K562 (cell line): ENCODE results near the gene FAM169A. TPM values are rescaled to one million over a fixed set of nuclear protein-coding genes. Genes with fewer than 3 reads are reported as not detected.

Experiments
- ATAC-seq: fragments of 200-7000 bp; cut with Tn5 transposase; 3 replicates; pipeline ENCODE4 v1.9.1; 2020; ENCODE audit warnings: moderate library complexity
- BruUV-seq: library from RNA; stranded (reverse); fragments of 400-500 nt; replicated peaks from 2 replicates; lab custom pipeline; 2021; lab: Mats Ljungman, UMichigan
- CTCF ChIA-PET: fragments of 300-600 bp; formaldehyde crosslinking; extraction: SDS; loops from one replicate; lab custom pipeline; 2021; ENCODE audit warnings: low intra/inter-chr PET ratio; lab: Yijun Ruan, JAX
- POLR2A ChIA-PET: fragments of 300-600, 350-650 bp; sonication (Branson Sonifier 250); formaldehyde crosslinking; extraction: SDS; loops from one replicate; lab custom pipeline; 2021; ENCODE audit warnings: antibody characterized with exemption, inconsistent platforms; lab: Yijun Ruan, JAX
- DNase-seq, 4 experiments: peaks; one replicate each; pipeline versions ENCODE4 v3.0.0 to v3.0.0-alpha.2; 2011 to 2018; ENCODE audit warnings: low spot score in 3 of 4, mixed read lengths in 3 of 4; ENCODE audit errors: extremely low read depth in 1 of 4
- FAIRE-seq: peaks from 2 replicates; lab custom pipeline; 2011; peaks lifted over from hg19 to GRCh38; lab: Jason Lieb, UNC
- H2AFZ ChIP-seq: 2 replicates; pipeline ENCODE4 v1.6.0; 2011; ENCODE audit warnings: low read depth, low read length, control low read depth, inconsistent platforms
- H3K27ac ChIP-seq: fragments of 200-600 bp; 3 replicates; pipeline ENCODE4 v1.8.0; 2011; ENCODE audit warnings: low read depth, mild to moderate bottlenecking, control low read depth, inconsistent platforms, low read length, moderate library complexity, mixed read lengths; ENCODE audit errors: extremely low read depth
- H3K27me3 ChIP-seq, 2 experiments: fragments of 300-600 bp in 1 of 2; 2 replicates in 1 of 2; 3 replicates in 1 of 2; pipeline versions ENCODE4 v1.6.0 to v1.8.0; 2011; ENCODE audit warnings: inconsistent platforms in 2 of 2, low read length in 2 of 2, mild to moderate bottlenecking in 1 of 2, mixed read lengths in 1 of 2, moderate library complexity in 1 of 2; ENCODE audit not compliant: control insufficient read depth in 2 of 2, insufficient read depth in 2 of 2
- H3K36me3 ChIP-seq: fragments of 300-600 bp; 3 replicates; pipeline ENCODE4 v1.8.0; 2011; ENCODE audit warnings: mild to moderate bottlenecking, low read length, inconsistent platforms; ENCODE audit not compliant: control insufficient read depth, insufficient read depth
- H3K4me1 ChIP-seq, 2 experiments: fragments of 200-600 bp in 1 of 2; replicated peaks in 1 of 2; 2 replicates in 1 of 2; 3 replicates in 1 of 2; pipeline versions ENCODE4 v1.5.1 to v1.8.0; 2011; ENCODE audit warnings: inconsistent platforms in 2 of 2, low read length in 2 of 2, mild to moderate bottlenecking in 1 of 2, mixed read lengths in 1 of 2, moderate library complexity in 1 of 2; ENCODE audit not compliant: control insufficient read depth in 2 of 2, insufficient read depth in 2 of 2
- H3K4me2 ChIP-seq: 2 replicates; pipeline ENCODE4 v1.6.1; 2011; ENCODE audit warnings: low read length, control low read depth, inconsistent platforms, mixed read lengths; ENCODE audit not compliant: insufficient read depth
- H3K4me3 ChIP-seq: fragments of 200-600 bp; sonication (generic), shearing (Covaris generic); 2 replicates; pipeline ENCODE4 v1.5.1; 2016; ENCODE audit warnings: control low read depth, inconsistent platforms
- H3K79me2 ChIP-seq: fragments of 200-600 bp; 3 replicates; pipeline ENCODE4 v1.8.0; 2011; ENCODE audit warnings: low read length, inconsistent platforms; ENCODE audit not compliant: control insufficient read depth, insufficient read depth
- H3K9ac ChIP-seq, 2 experiments: 2 replicates each; pipeline versions ENCODE4 v1.6.0 to v1.6.1; 2011; ENCODE audit warnings: low read depth in 2 of 2, low read length in 2 of 2, control low read depth in 1 of 2, inconsistent platforms in 1 of 2, mild to moderate bottlenecking in 1 of 2, mixed read lengths in 1 of 2; ENCODE audit not compliant: insufficient read depth in 1 of 2
- H3K9me1 ChIP-seq: one replicate; pipeline ENCODE4 v1.6.0; 2011; ENCODE audit warnings: inconsistent platforms, mild to moderate bottlenecking, low read length, moderate library complexity; ENCODE audit not compliant: control insufficient read depth, insufficient read depth
- H3K9me3 ChIP-seq: replicated peaks from 2 replicates; pipeline ENCODE4 v1.5.1; 2011; ENCODE audit warnings: low read depth, low read length, inconsistent platforms; ENCODE audit not compliant: control insufficient read depth, insufficient read depth
- H4K20me1 ChIP-seq: replicated peaks from 2 replicates; pipeline ENCODE4 v1.6.1; 2011; ENCODE audit warnings: low read length, inconsistent platforms, mixed read lengths; ENCODE audit not compliant: control insufficient read depth, insufficient read depth
- ETV6 ChIP-seq, 3 experiments: fragments of 150-350 bp in 1 of 3; sonication (generic) in 1 of 3; formaldehyde crosslinking in 1 of 3; IDR thresholded peaks; 2 replicates each; pipeline versions ENCODE4 v1.6.1 to v1.8.0; 2014 to 2022; ENCODE audit warnings: borderline replicate concordance in 2 of 3, low read depth in 2 of 3, antibody characterized with exemption in 1 of 3, low read length in 1 of 3, mild to moderate bottlenecking in 1 of 3, missing genetic modification reagents in 1 of 3
- SMARCE1 ChIP-seq: fragments of 450-650 bp; IDR thresholded peaks from 2 replicates; pipeline ENCODE4 v1.7.1; 2016; ENCODE audit warnings: mild to moderate bottlenecking
- WGBS: fragments of 100-300 bp; shearing (Covaris generic); methylation state at CpG from one replicate; pipeline ENCODE4 v1.1.6; 2016; ENCODE audit warnings: low coverage, mixed read lengths; ENCODE audit not compliant: insufficient coverage; ENCODE audit errors: missing lambda C conversion rate; 5-methylcytosine and 5-hydroxymethylcytosine counted together
- in situ Hi-C: fragments of 300-500 bp; cut with MboI; formaldehyde crosslinking; loops from 4 replicates; pipeline ENCODE4 v1.15.0; 2018; ENCODE audit warnings: inconsistent platforms, mixed read lengths
- intact Hi-C: fragments of 100-400 bp; cut with micrococcal nuclease; formaldehyde crosslinking; loops from 2 replicates; pipeline ENCODE4 v1.14.2; 2022
- polyA plus RNA-seq, 8 experiments: library from polyadenylated mRNA; depleted of rRNA in 4 of 8; stranded (reverse) in 5 of 8; unstranded in 3 of 8; fragments of >200 nt; fragmentation: Nextera tagmentation in 2 of 8; fragmentation: Illumina TruSeq in 1 of 8; extraction: Ambion mirVana in 2 of 8; extraction: Trizol in 1 of 8; gene quantifications; 2 replicates each; pipeline versions ENCODE4 v1.2.1 to v1.2.3, GENCODE V29; 2011 to 2014; ENCODE audit warnings: inconsistent platforms in 1 of 8, missing spikeins in 1 of 8
- total RNA-seq, 7 experiments: library from RNA; depleted of rRNA in 6 of 7; stranded (reverse); fragments of >200 nt in 6 of 7; fragmentation: Illumina TruSeq in 2 of 7; extraction: Trizol in 2 of 7; gene quantifications; 2 replicates each; pipeline versions ENCODE4 v1.2.1 to v1.2.3, GENCODE V29; 2011 to 2021; ENCODE audit warnings: low replicate concordance in 1 of 7
- TF ChIP-seq, protein P1 (sequence below), 2 experiments: fragments of 450-650 bp in 1 of 2; sonication (generic) in 1 of 2; formaldehyde crosslinking; conservative IDR thresholded peaks; 2 replicates each; pipeline versions ENCODE4 v1.4.0 to v1.8.1; 2020 to 2022; ENCODE audit warnings: mild to moderate bottlenecking in 1 of 2, missing genetic modification reagents in 1 of 2

Gene FAM169A
- total and polyA plus RNA-seq, 9 of the 15 experiments (the other 6 are each of a cell fraction or from before 2014, with no cell fraction given): 0.01 to 0.04 TPM; not detected in 7

GRCh38 chr5:74850789-74851425, 15.3 kb downstream of the FAM169A start:
- no peak for TF ChIP-seq ETV6 (IDR thresholded peaks at IDR 0.05; ENCODE audit: borderline replicate concordance in 1 of 2, low read depth in 2 of 2, low read length in 1 of 2)
- TF ChIP-seq ETV6 (CRISPR knock-in tag; IDR thresholded peaks at IDR 0.05; ENCODE audit: borderline replicate concordance): no peak
- no peak for TF ChIP-seq SMARCE1
- TF ChIP-seq, protein P1, sequence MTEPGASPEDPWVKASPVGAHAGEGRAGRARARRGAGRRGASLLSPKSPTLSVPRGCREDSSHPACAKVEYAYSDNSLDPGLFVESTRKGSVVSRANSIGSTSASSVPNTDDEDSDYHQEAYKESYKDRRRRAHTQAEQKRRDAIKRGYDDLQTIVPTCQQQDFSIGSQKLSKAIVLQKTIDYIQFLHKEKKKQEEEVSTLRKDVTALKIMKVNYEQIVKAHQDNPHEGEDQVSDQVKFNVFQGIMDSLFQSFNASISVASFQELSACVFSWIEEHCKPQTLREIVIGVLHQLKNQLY (CRISPR knock-in tag; conservative IDR thresholded peaks at IDR 0.05): no peak
- in situ Hi-C loops: no loop called here
- ATAC-seq (no peak), FAIRE-seq (no peak), DNase-seq (no peak)
- peaks cover 0 to 8% of the 10 kb centered on the region in 2 experiments; a peak in 2 of 5 replicates for H3K27me3 ChIP-seq
- H3K9me3 ChIP-seq: no peaks in the 10 kb centered on the region
- BruUV-seq: no TSS peak
- no peaks in the 10 kb centered on the region for H4K20me1 ChIP-seq
- 3% methylated on average over 4 of the region's 4 CpGs for WGBS
- no peak overlapping the region for H3K27ac ChIP-seq
- ChIA-PET CTCF (no interaction called here), POLR2A (interaction anchor here (1.3 kb wide), 1 partner anchor 9 kb away, joined by 4 read pairs; no protein-coding TSS in a partner anchor)
- no peak overlapping the region for H2AFZ ChIP-seq
- no peak overlapping the region for H3K9ac ChIP-seq
- no peaks in the 10 kb centered on the region for H3K36me3 ChIP-seq
- intact Hi-C loops: no loop called here
- H3K4me2 ChIP-seq: no peak overlapping the region
- no peaks in the 10 kb centered on the region for H3K79me2 ChIP-seq
- no peaks in the 10 kb centered on the region for H3K4me1 ChIP-seq
- no peak overlapping the region for H3K4me3 ChIP-seq
- H3K9me1 ChIP-seq: no peaks in the 10 kb centered on the region
